HL-60 (cell line): ENCODE measurements around the gene PRDM15.

ENCODE experiments used
- DNase-seq, 2 experiments: peaks; one replicate each; pipeline ENCODE4 v3.0.0-alpha.2; 2010 to 2020; ENCODE audit warnings: low read depth in 1 of 2, low spot score in 1 of 2
- H3K27ac ChIP-seq: fragments of 250-450 bp; sonication (Bioruptor Pico); replicated peaks from 2 replicates; pipeline ENCODE4 v1.5.1; 2020; ENCODE audit warnings: mild to moderate bottlenecking, moderate library complexity
- H3K27me3 ChIP-seq: fragments of 250-450 bp; sonication (Bioruptor Pico); 2 replicates; pipeline ENCODE4 v1.5.1; 2021; ENCODE audit warnings: mild to moderate bottlenecking, moderate library complexity; ENCODE audit not compliant: insufficient read depth, poor library complexity, severe bottlenecking
- H3K4me3 ChIP-seq: replicated peaks from 2 replicates; pipeline ENCODE4 v1.5.1; 2011; ENCODE audit warnings: mild to moderate bottlenecking, control low read depth, low read length; ENCODE audit not compliant: insufficient read depth
- CTCF ChIP-seq: IDR thresholded peaks from one replicate; pipeline ENCODE4 v1.5.1; 2011; ENCODE audit warnings: low read length, control low read depth, inconsistent platforms; ENCODE audit not compliant: insufficient read depth
- GABPA ChIP-seq: IDR thresholded peaks from 2 replicates; pipeline ENCODE4 v1.6.1; 2012; ENCODE audit warnings: low read depth
- POLR2AphosphoS5 ChIP-seq: IDR thresholded peaks from 2 replicates; pipeline ENCODE4 v1.6.1; 2012; ENCODE audit warnings: low read depth
- SPI1 ChIP-seq: IDR thresholded peaks from 2 replicates; pipeline ENCODE4 v1.6.1; 2012; ENCODE audit warnings: low read depth, mild to moderate bottlenecking, borderline replicate concordance
- TF ChIP-seq, protein P1 (sequence below): IDR thresholded peaks from 2 replicates; pipeline ENCODE4 v1.6.1; 2012; ENCODE audit warnings: low read depth; ENCODE audit not compliant: insufficient replicate concordance

The PRDM15 gene

DNA sequence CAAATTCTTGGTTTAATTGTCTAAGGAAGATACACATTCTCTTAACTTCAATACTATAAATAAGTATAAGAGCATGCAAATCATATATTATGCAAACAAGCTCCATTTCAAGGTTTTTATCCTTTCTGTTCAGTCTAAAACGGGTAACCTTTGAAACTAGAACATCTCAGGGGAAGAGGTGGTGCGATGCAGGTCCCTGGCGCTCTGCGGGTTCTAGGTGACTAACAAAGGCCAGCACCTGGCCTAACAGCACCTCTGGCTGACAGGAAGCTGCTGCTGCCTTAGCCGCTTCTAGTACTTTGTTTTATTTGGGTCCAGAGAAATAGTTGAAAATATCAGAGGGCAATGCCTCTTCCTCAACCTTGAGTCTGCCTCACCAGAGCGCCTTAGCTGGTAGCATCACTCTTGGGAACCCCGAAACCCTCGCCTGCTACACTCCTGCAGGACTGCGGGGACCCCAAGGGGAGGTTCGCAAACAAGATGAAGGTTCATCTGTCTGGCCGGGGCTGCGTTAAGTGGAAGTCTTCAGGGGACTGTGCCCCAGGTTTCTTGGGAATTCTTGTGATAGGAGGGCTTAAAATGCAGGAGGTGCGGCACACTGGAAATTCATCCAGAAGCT lies 45.5 kb downstream of the PRDM15 start:
- H3K27ac ChIP-seq = no peak overlapping the region
- no peak for DNase-seq
- H3K27me3 ChIP-seq = no peaks in the 10 kb centered on the region
- no peak for TF ChIP-seq CTCF
- H3K4me3 ChIP-seq = no peak overlapping the region

DNA sequence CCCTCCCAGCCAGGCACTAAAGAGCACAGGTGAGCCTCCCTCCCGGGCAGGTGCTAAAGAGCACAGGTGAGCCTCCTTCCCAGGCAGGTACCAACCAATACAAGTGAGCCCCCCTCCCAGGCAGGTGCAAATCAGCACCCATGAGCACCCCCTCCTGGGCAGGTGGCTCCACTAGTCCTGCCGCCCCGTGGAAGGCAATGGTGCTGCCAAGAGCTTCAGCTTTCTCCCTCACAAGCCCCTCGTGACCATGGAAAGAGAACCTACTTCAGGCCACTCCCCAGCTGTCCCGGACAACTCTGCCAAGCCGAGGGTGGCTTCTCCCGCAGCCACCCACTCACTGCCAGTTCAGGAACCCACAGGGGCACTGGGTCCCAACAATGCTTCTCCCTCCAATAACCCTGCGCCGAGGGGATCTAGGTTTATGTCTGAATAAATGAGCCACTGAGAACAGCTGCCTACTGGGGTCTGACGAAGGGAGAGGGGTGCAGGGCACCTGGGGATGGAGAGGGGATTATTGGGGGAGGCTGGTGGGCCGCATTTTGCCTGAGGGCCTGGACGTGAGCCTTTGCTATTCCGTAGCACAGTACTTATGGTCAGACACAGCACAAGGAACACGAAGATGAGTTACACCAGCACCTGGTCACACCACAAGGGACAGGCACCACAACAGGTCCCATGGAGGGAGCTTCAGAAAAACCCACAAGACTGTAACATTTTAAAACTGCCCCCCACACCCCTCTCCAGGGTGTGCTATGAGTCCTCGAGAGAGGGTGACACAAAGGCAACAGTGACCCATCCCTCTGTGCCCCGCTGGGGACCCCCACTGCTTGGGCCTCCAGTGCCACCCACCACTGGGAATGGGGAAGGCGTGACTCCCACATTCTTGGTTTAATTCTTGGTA lies 46.3 kb downstream of the PRDM15 start:
- H3K27me3 ChIP-seq = no peaks in the 10 kb centered on the region
- H3K27ac ChIP-seq = no peak overlapping the region
- TF ChIP-seq, protein P1, sequence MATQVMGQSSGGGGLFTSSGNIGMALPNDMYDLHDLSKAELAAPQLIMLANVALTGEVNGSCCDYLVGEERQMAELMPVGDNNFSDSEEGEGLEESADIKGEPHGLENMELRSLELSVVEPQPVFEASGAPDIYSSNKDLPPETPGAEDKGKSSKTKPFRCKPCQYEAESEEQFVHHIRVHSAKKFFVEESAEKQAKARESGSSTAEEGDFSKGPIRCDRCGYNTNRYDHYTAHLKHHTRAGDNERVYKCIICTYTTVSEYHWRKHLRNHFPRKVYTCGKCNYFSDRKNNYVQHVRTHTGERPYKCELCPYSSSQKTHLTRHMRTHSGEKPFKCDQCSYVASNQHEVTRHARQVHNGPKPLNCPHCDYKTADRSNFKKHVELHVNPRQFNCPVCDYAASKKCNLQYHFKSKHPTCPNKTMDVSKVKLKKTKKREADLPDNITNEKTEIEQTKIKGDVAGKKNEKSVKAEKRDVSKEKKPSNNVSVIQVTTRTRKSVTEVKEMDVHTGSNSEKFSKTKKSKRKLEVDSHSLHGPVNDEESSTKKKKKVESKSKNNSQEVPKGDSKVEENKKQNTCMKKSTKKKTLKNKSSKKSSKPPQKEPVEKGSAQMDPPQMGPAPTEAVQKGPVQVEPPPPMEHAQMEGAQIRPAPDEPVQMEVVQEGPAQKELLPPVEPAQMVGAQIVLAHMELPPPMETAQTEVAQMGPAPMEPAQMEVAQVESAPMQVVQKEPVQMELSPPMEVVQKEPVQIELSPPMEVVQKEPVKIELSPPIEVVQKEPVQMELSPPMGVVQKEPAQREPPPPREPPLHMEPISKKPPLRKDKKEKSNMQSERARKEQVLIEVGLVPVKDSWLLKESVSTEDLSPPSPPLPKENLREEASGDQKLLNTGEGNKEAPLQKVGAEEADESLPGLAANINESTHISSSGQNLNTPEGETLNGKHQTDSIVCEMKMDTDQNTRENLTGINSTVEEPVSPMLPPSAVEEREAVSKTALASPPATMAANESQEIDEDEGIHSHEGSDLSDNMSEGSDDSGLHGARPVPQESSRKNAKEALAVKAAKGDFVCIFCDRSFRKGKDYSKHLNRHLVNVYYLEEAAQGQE = no peak
- TF ChIP-seq SPI1 = no peak
- no peak for TF ChIP-seq GABPA
- no peak for TF ChIP-seq POLR2AphosphoS5
- no peak for TF ChIP-seq CTCF
- no peak for DNase-seq
- H3K4me3 ChIP-seq = no peak overlapping the region

DNA sequence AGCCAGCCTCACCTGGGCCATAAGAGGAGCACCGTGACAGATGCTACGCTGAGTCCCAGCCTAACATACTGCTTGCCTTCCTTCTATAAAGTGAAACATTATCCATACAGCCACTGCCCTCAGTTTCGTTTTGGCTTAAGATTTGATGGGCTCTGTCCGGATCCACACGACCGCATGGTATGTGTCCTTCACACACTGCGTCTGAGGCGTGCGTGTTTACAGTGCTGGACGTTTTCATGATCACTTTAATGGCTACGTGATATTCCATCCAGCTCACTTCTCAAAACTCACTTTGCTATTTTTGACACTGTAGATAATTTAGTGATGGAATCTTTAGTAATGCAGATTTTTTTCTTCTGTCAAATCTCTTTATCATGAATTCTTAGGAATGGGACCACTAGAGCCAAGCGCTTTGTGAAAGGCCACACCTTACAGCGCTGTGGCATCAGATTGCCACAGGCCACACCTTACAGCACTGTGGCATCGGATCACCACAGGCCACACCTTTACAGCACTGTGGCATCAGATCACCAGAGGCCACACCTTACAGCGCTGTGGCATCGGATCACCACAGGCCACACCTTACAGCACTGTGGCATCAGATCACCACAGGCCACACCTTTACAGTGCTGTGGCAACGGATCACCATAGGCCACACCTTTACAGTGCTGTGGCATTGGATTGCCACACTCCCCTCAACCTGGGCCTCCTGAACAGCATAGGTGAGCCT lies 47.1 kb downstream of the PRDM15 start:
- no peak for TF ChIP-seq SPI1
- TF ChIP-seq, protein P1 = no peak
- no peak for TF ChIP-seq GABPA
- TF ChIP-seq POLR2AphosphoS5 = no peak
- TF ChIP-seq CTCF = no peak
- H3K4me3 ChIP-seq = no peak overlapping the region
- DNase-seq = no peak
- no peaks in the 10 kb centered on the region for H3K27me3 ChIP-seq
- no peak overlapping the region for H3K27ac ChIP-seq
